CD4-positive, CD25-positive, alpha-beta regulatory T cell (primary cell): ENCODE results near the gene LCP2. TPM values are rescaled to one million over a fixed set of nuclear protein-coding genes. Genes with fewer than 3 reads are reported as not detected.

Experiments
- ATAC-seq, 2 donors: fragments of 150-1000 bp; cut with Tn5 transposase; one replicate each; pipeline ENCODE4 v1.10.0; 2021; ENCODE audit warnings: low read depth in 2 of 2, moderate number of reproducible peaks in 2 of 2, moderate library complexity in 1 of 2
- DNase-seq, 3 donors: peaks; one replicate each; pipeline versions ENCODE4 v3.0.0 to v3.0.0-alpha.2; 2012 to 2022; ENCODE audit warnings: mixed read lengths in 1 of 3
- H3K27ac ChIP-seq: one replicate; pipeline ENCODE4 v1.7.0; 2013; ENCODE audit warnings: mild to moderate bottlenecking, low read length; ENCODE audit not compliant: insufficient read depth, poor library complexity, severe bottlenecking
- H3K27me3 ChIP-seq: one replicate; pipeline ENCODE4 v1.7.0; 2013; ENCODE audit warnings: low read length; ENCODE audit not compliant: control insufficient read depth, insufficient read depth
- H3K36me3 ChIP-seq: one replicate; pipeline ENCODE4 v1.7.0; 2013; ENCODE audit warnings: mild to moderate bottlenecking, low read length, moderate library complexity; ENCODE audit not compliant: control insufficient read depth, insufficient read depth
- H3K4me1 ChIP-seq: 2 replicates; pipeline ENCODE4 v1.7.0; 2013; ENCODE audit warnings: mild to moderate bottlenecking, low read length; ENCODE audit not compliant: insufficient read depth, control insufficient read depth, poor library complexity, severe bottlenecking
- H3K4me3 ChIP-seq: one replicate; pipeline ENCODE4 v1.7.0; 2013; ENCODE audit warnings: low read depth, mild to moderate bottlenecking, low read length, moderate library complexity
- H3K9me3 ChIP-seq, 2 experiments: 1 replicate in 1 of 2; 2 replicates in 1 of 2; pipeline ENCODE4 v1.7.0; 2013; ENCODE audit warnings: low read length in 2 of 2, mild to moderate bottlenecking in 1 of 2, moderate library complexity in 1 of 2; ENCODE audit not compliant: control insufficient read depth in 2 of 2
- H3K27ac Mint-ChIP-seq, 3 donors: one replicate each; pipeline ENCODE4 v1.8.0; 2020 to 2022; ENCODE audit warnings: mild to moderate bottlenecking in 3 of 3, mixed read lengths in 3 of 3, moderate library complexity in 2 of 3
- H3K27me3 Mint-ChIP-seq: one replicate; pipeline ENCODE4 v1.8.0; 2022; ENCODE audit warnings: mild to moderate bottlenecking, mixed read lengths
- H3K36me3 Mint-ChIP-seq: one replicate; pipeline ENCODE4 v1.8.0; 2020; ENCODE audit warnings: mixed read lengths
- H3K4me1 Mint-ChIP-seq, 4 donors: one replicate each; pipeline ENCODE4 v1.8.0; 2020 to 2022; ENCODE audit warnings: mixed read lengths in 4 of 4, mild to moderate bottlenecking in 1 of 4
- H3K4me3 Mint-ChIP-seq, 4 donors: one replicate each; pipeline ENCODE4 v1.8.0; 2020 to 2022; ENCODE audit warnings: mild to moderate bottlenecking in 4 of 4, mixed read lengths in 4 of 4, moderate library complexity in 3 of 4
- H3K9me3 Mint-ChIP-seq, 7 donors: one replicate each; pipeline ENCODE4 v1.8.0; 2020 to 2022; ENCODE audit warnings: mixed read lengths in 7 of 7, mild to moderate bottlenecking in 3 of 7, moderate library complexity in 2 of 7
- polyA plus RNA-seq, 4 donors: library from polyadenylated mRNA; unstranded; fragments of 300-500 nt; fragmentation: Illumina TruSeq; gene quantifications; one replicate each; pipeline ENCODE4 v1.2.3, GENCODE V29; 2021
- total RNA-seq: library from RNA; stranded (reverse); gene quantifications from one replicate; pipeline ENCODE4 v1.2.3, GENCODE V29; 2022

LCP2 gene
- total and polyA plus RNA-seq, 5 donors from 2014 or later = 164 to 351 (median 197) TPM

- Histone ChIP-seq H3K36me3 (no peaks in the 10 kb centered on the region), H3K27me3 (no peaks in the 10 kb centered on the region), H3K27ac (no peak overlapping the region), H3K4me3 (no peak overlapping the region), H3K4me1 (no peaks in the 10 kb centered on the region), H3K9me3 (no peaks in the 10 kb centered on the region)
- H3K4me1 Mint-ChIP-seq = peaks cover 4 to 13% (median 8%) of the 10 kb centered on the region in 4 donors
- peak overlapping the region in 1 of 3 donors; percentile 70 for H3K27ac Mint-ChIP-seq
- ATAC-seq (no peak), DNase-seq (no peak)
- no peaks in the 10 kb centered on the region for H3K36me3 Mint-ChIP-seq
- peak overlapping the region in 1 of 4 donors; percentile 47 for H3K4me3 Mint-ChIP-seq
- H3K9me3 Mint-ChIP-seq = no peaks in the 10 kb centered on the region
- H3K27me3 Mint-ChIP-seq = no peaks in the 10 kb centered on the region
Measured at GRCh38 chr5:170226129-170226615, 71.4 kb downstream of the LCP2 start.

GRCh38 chr5:170225326-170226128, 72.0 kb downstream of the LCP2 start:
- Mint-ChIP-seq H3K27ac (peak overlapping the region in 1 of 3 donors; percentile 70), H3K27me3 (no peaks in the 10 kb centered on the region), H3K4me1 (peaks cover 4 to 13% (median 6%) of the 10 kb centered on the region in 4 donors), H3K4me3 (peak overlapping the region in 1 of 4 donors; percentile 47), H3K36me3 (no peaks in the 10 kb centered on the region), H3K9me3 (no peaks in the 10 kb centered on the region)
- no peaks in the 10 kb centered on the region for H3K9me3 ChIP-seq
- H3K36me3 ChIP-seq = no peaks in the 10 kb centered on the region
- peak; percentile 63 to 74 for ATAC-seq
- no peaks in the 10 kb centered on the region for H3K4me1 ChIP-seq
- no peaks in the 10 kb centered on the region for H3K27me3 ChIP-seq
- no peak overlapping the region for H3K27ac ChIP-seq
- peak; percentile 57 to 82 (median 72) for DNase-seq
- H3K4me3 ChIP-seq = no peak overlapping the region

- Histone ChIP-seq H3K4me1 (no peaks in the 10 kb centered on the region), H3K4me3 (no peak overlapping the region), H3K27me3 (no peaks in the 10 kb centered on the region), H3K9me3 (no peaks in the 10 kb centered on the region), H3K36me3 (no peaks in the 10 kb centered on the region), H3K27ac (no peak overlapping the region)
- Mint-ChIP-seq H3K9me3 (no peaks in the 10 kb centered on the region), H3K27ac (no peak overlapping the region), H3K27me3 (no peaks in the 10 kb centered on the region), H3K4me1 (peaks cover 4 to 13% (median 5%) of the 10 kb centered on the region in 4 donors), H3K36me3 (no peaks in the 10 kb centered on the region), H3K4me3 (no peak overlapping the region)
- no peak for DNase-seq
- ATAC-seq = no peak
Measured at GRCh38 chr5:170223906-170224305, 73.7 kb downstream of the LCP2 start.

GRCh38 chr5:170223360-170223759, 74.2 kb downstream of the LCP2 start:
- peaks cover 4 to 13% (median 5%) of the 10 kb centered on the region in 4 donors for H3K4me1 Mint-ChIP-seq
- Histone ChIP-seq H3K4me1 (no peaks in the 10 kb centered on the region), H3K4me3 (no peak overlapping the region), H3K36me3 (no peaks in the 10 kb centered on the region), H3K9me3 (no peaks in the 10 kb centered on the region), H3K27ac (no peak overlapping the region), H3K27me3 (no peaks in the 10 kb centered on the region)
- no peak overlapping the region for H3K4me3 Mint-ChIP-seq
- no peaks in the 10 kb centered on the region for H3K27me3 Mint-ChIP-seq
- no peak for DNase-seq
- H3K27ac Mint-ChIP-seq = no peak overlapping the region
- H3K36me3 Mint-ChIP-seq = no peaks in the 10 kb centered on the region
- H3K9me3 Mint-ChIP-seq = no peaks in the 10 kb centered on the region
- no peak for ATAC-seq

- Mint-ChIP-seq H3K4me3 (no peak overlapping the region), H3K4me1 (peaks cover 3 to 7% (median 4%) of the 10 kb centered on the region in 4 donors), H3K27me3 (no peaks in the 10 kb centered on the region), H3K9me3 (no peaks in the 10 kb centered on the region), H3K27ac (no peak overlapping the region), H3K36me3 (no peaks in the 10 kb centered on the region)
- no peaks in the 10 kb centered on the region for H3K36me3 ChIP-seq
- no peak overlapping the region for H3K4me3 ChIP-seq
- DNase-seq (no peak), ATAC-seq (no peak)
- no peak overlapping the region for H3K27ac ChIP-seq
- H3K4me1 ChIP-seq = no peaks in the 10 kb centered on the region
- H3K9me3 ChIP-seq = no peaks in the 10 kb centered on the region
- no peaks in the 10 kb centered on the region for H3K27me3 ChIP-seq
Measured at GRCh38 chr5:170221327-170221741, 76.2 kb downstream of the LCP2 start.

GRCh38 chr5:170220191-170220590, 77.4 kb downstream of the LCP2 start:
- H3K9me3 Mint-ChIP-seq = no peaks in the 10 kb centered on the region
- H3K4me1 ChIP-seq = no peaks in the 10 kb centered on the region
- no peak overlapping the region for H3K4me3 ChIP-seq
- DNase-seq (no peak), ATAC-seq (no peak)
- no peaks in the 10 kb centered on the region for H3K27me3 Mint-ChIP-seq
- no peak overlapping the region for H3K27ac Mint-ChIP-seq
- no peaks in the 10 kb centered on the region for H3K9me3 ChIP-seq
- no peak overlapping the region for H3K27ac ChIP-seq
- no peak overlapping the region for H3K4me3 Mint-ChIP-seq
- H3K36me3 ChIP-seq = no peaks in the 10 kb centered on the region
- no peaks in the 10 kb centered on the region for H3K36me3 Mint-ChIP-seq
- peaks cover 4% of the 10 kb centered on the region for H3K27me3 ChIP-seq
- no peaks in the 10 kb centered on the region for H3K4me1 Mint-ChIP-seq

- H3K36me3 Mint-ChIP-seq = no peaks in the 10 kb centered on the region
- Histone ChIP-seq H3K9me3 (no peaks in the 10 kb centered on the region), H3K27ac (no peak overlapping the region), H3K4me3 (no peak overlapping the region), H3K4me1 (no peaks in the 10 kb centered on the region), H3K27me3 (peaks cover 4% of the 10 kb centered on the region), H3K36me3 (no peaks in the 10 kb centered on the region)
- no peak overlapping the region for H3K27ac Mint-ChIP-seq
- no peaks in the 10 kb centered on the region for H3K9me3 Mint-ChIP-seq
- no peaks in the 10 kb centered on the region for H3K27me3 Mint-ChIP-seq
- no peaks in the 10 kb centered on the region for H3K4me1 Mint-ChIP-seq
- ATAC-seq (no peak), DNase-seq (no peak)
- H3K4me3 Mint-ChIP-seq = no peak overlapping the region
Measured at GRCh38 chr5:170219615-170220014, 78.0 kb downstream of the LCP2 start.

- no peak for ATAC-seq
- Mint-ChIP-seq H3K27ac (no peak overlapping the region), H3K4me1 (no peaks in the 10 kb centered on the region), H3K36me3 (no peaks in the 10 kb centered on the region), H3K4me3 (no peak overlapping the region), H3K9me3 (peaks cover 0 to 1% (median 0%) of the 10 kb centered on the region in 7 donors), H3K27me3 (peaks cover 1% of the 10 kb centered on the region)
- no peak overlapping the region for H3K4me3 ChIP-seq
- no peak for DNase-seq
- no peaks in the 10 kb centered on the region for H3K9me3 ChIP-seq
- H3K36me3 ChIP-seq = no peaks in the 10 kb centered on the region
- peaks cover 4% of the 10 kb centered on the region for H3K27me3 ChIP-seq
- no peak overlapping the region for H3K27ac ChIP-seq
- H3K4me1 ChIP-seq = no peaks in the 10 kb centered on the region
Measured at GRCh38 chr5:170218726-170219125, 78.9 kb downstream of the LCP2 start.
